IMR-90 (cell line): ENCODE measurements around the gene TRAF3IP3. TPM values are rescaled to one million over a fixed set of nuclear protein-coding genes. Genes with fewer than 3 reads are reported as not detected.

Experiments
- ATAC-seq: fragments of 200-7000 bp; cut with Tn5 transposase; 2 replicates; pipeline ENCODE4 v1.9.1; 2020; ENCODE audit warnings: low read depth, mild to moderate bottlenecking, moderate library complexity
- BruUV-seq: library from RNA; stranded (reverse); fragments of 400-500 nt; replicated peaks from 2 replicates; lab custom pipeline; 2021; lab: Mats Ljungman, UMichigan
- CTCF ChIA-PET: fragments of 300-600 bp; formaldehyde crosslinking; extraction: SDS; loops from one replicate; lab custom pipeline; 2021; ENCODE audit warnings: antibody characterized with exemption; lab: Yijun Ruan, JAX
- POLR2A ChIA-PET: fragments of 300-600 bp; sonication (Branson Sonifier 250); formaldehyde crosslinking; loops from one replicate; lab custom pipeline; 2022; ENCODE audit warnings: antibody characterized with exemption; ENCODE audit not compliant: unreplicated experiment; lab: Charles Lee
- DNase-seq: peaks from one replicate; pipeline ENCODE4 v3.0.0; 2013
- H2AFZ ChIP-seq: replicated peaks from 2 replicates; pipeline ENCODE3; 2013; ENCODE audit warnings: low read length, mild to moderate bottlenecking; ENCODE audit not compliant: poor library complexity
- H2AK5ac ChIP-seq: 2 replicates; pipeline ENCODE4 v1.6.1; 2013; ENCODE audit warnings: low read depth, low read length, inconsistent platforms
- H2AK9ac ChIP-seq: replicated peaks from 2 replicates; pipeline ENCODE3; 2013; ENCODE audit warnings: mild to moderate bottlenecking, low read depth, low read length, moderate library complexity; ENCODE audit not compliant: poor library complexity
- H2BK120ac ChIP-seq: 2 replicates; pipeline ENCODE4 v1.6.1; 2013; ENCODE audit warnings: low read depth, low read length, inconsistent platforms
- H2BK15ac ChIP-seq: 3 replicates; pipeline ENCODE4 v1.6.1; 2013; ENCODE audit warnings: low read depth, low read length, inconsistent platforms
- H2BK20ac ChIP-seq: 2 replicates; pipeline ENCODE4 v1.6.1; 2013; ENCODE audit warnings: low read depth, mild to moderate bottlenecking, inconsistent platforms, low read length, moderate library complexity
- H2BK5ac ChIP-seq: 2 replicates; pipeline ENCODE4 v1.6.1; 2013; ENCODE audit warnings: mild to moderate bottlenecking, low read depth, low read length, inconsistent platforms; ENCODE audit not compliant: poor library complexity, severe bottlenecking
- H3K14ac ChIP-seq: replicated peaks from 2 replicates; pipeline ENCODE4 v1.6.1; 2013; ENCODE audit warnings: low read depth, low read length, inconsistent platforms
- H3K18ac ChIP-seq: 2 replicates; pipeline ENCODE4 v1.6.1; 2013; ENCODE audit warnings: low read depth, low read length, control low read depth
- H3K23ac ChIP-seq: 2 replicates; pipeline ENCODE4 v1.6.1; 2013; ENCODE audit warnings: low read depth, low read length, inconsistent platforms
- H3K27ac ChIP-seq: 2 replicates; pipeline ENCODE4 v1.5.1; 2013; ENCODE audit warnings: mild to moderate bottlenecking, control low read depth, low read length; ENCODE audit not compliant: insufficient read depth
- H3K27me3 ChIP-seq: 2 replicates; pipeline ENCODE4 v1.6.1; 2013; ENCODE audit warnings: low read length; ENCODE audit not compliant: control insufficient read depth, insufficient read depth
- H3K36me3 ChIP-seq: 2 replicates; pipeline ENCODE4 v1.6.1; 2013; ENCODE audit warnings: low read length, mixed read lengths; ENCODE audit not compliant: control insufficient read depth, insufficient read depth
- H3K4ac ChIP-seq: 2 replicates; pipeline ENCODE4 v1.6.1; 2013; ENCODE audit warnings: low read depth, low read length, inconsistent platforms
- H3K4me1 ChIP-seq: 2 replicates; pipeline ENCODE4 v1.6.1; 2013; ENCODE audit warnings: low read length, mixed read lengths; ENCODE audit not compliant: control insufficient read depth, insufficient read depth
- H3K4me2 ChIP-seq: 2 replicates; pipeline ENCODE4 v1.6.1; 2013; ENCODE audit warnings: low read depth, mild to moderate bottlenecking, control low read depth, low read length, moderate library complexity
- H3K4me3 ChIP-seq: 2 replicates; pipeline ENCODE4 v1.5.1; 2013; ENCODE audit warnings: low read depth, mild to moderate bottlenecking, control low read depth, low read length, moderate library complexity; ENCODE audit not compliant: insufficient read depth
- H3K56ac ChIP-seq: 2 replicates; pipeline ENCODE4 v1.6.1; 2013; ENCODE audit warnings: low read length, inconsistent platforms; ENCODE audit not compliant: insufficient read depth; ENCODE audit errors: extremely low read depth
- H3K79me1 ChIP-seq, 2 experiments: 2 replicates each; pipeline ENCODE4 v1.6.1; 2013; ENCODE audit warnings: low read length in 2 of 2, inconsistent platforms in 1 of 2, low read depth in 1 of 2
- H3K9ac ChIP-seq: 2 replicates; pipeline ENCODE4 v1.6.1; 2013; ENCODE audit warnings: low read depth, low read length, control low read depth
- H3K9me1 ChIP-seq: 2 replicates; pipeline ENCODE4 v1.6.1; 2013; ENCODE audit warnings: low read length, inconsistent platforms; ENCODE audit not compliant: insufficient read depth
- H3K9me3 ChIP-seq: 2 replicates; pipeline ENCODE4 v1.6.1; 2013; ENCODE audit warnings: low read length; ENCODE audit not compliant: control insufficient read depth, insufficient read depth
- H4K20me1 ChIP-seq: 2 replicates; pipeline ENCODE4 v1.6.1; 2013; ENCODE audit warnings: low read length, inconsistent platforms; ENCODE audit not compliant: insufficient read depth
- H4K5ac ChIP-seq: 2 replicates; pipeline ENCODE4 v1.6.1; 2013; ENCODE audit warnings: mild to moderate bottlenecking, low read depth, low read length, control low read depth
- H4K8ac ChIP-seq, 2 experiments: 2 replicates each; pipeline ENCODE4 v1.6.1; 2013; ENCODE audit warnings: low read depth in 2 of 2, low read length in 2 of 2, control low read depth in 1 of 2, inconsistent platforms in 1 of 2
- H4K91ac ChIP-seq: 2 replicates; pipeline ENCODE4 v1.6.1; 2013; ENCODE audit warnings: low read depth, low read length, inconsistent platforms; ENCODE audit not compliant: insufficient read depth
- BHLHE40 ChIP-seq: fragments of 150-350 bp; IDR thresholded peaks from 2 replicates; pipeline ENCODE4 v1.6.1; 2016; ENCODE audit warnings: mild to moderate bottlenecking, low read depth, low read length
- CHD1 ChIP-seq: IDR thresholded peaks from 2 replicates; pipeline ENCODE4 v1.6.1; 2012; ENCODE audit warnings: low read depth, low read length, improper control_type of control experiment
- MAFK ChIP-seq: IDR thresholded peaks from 2 replicates; pipeline ENCODE4 v1.6.1; 2012; ENCODE audit warnings: low read depth, low read length, improper control_type of control experiment
- POLR2A ChIP-seq: IDR thresholded peaks from 2 replicates; pipeline ENCODE4 v1.6.1; 2012; ENCODE audit warnings: mild to moderate bottlenecking, low read depth, low read length
- RAD21 ChIP-seq: IDR thresholded peaks from 2 replicates; pipeline ENCODE4 v1.6.1; 2012; ENCODE audit warnings: low read length, improper control_type of control experiment
- SMC3 ChIP-seq: fragments of 150-350 bp; IDR thresholded peaks from 2 replicates; pipeline ENCODE4 v1.6.1; 2016; ENCODE audit warnings: low read depth, mild to moderate bottlenecking, antibody characterized with exemption, low read length, moderate library complexity
- WGBS, 2 experiments: methylation state at CpG; one replicate each; pipeline versions ENCODE4 v1.1.5 to v1.1.7; 2013; ENCODE audit warnings: missing lambda C conversion rate in 2 of 2; ENCODE audit not compliant: insufficient read length in 1 of 2; ENCODE audit errors: extremely low coverage in 2 of 2; 5-methylcytosine and 5-hydroxymethylcytosine counted together
- dilution Hi-C: fragments of 300-500 bp; cut with HindIII; formaldehyde crosslinking; loops from one replicate; pipeline ENCODE4 v1.14.3; 2018; ENCODE audit warnings: low sequenced_read_pairs; ENCODE audit not compliant: unreplicated experiment
- in situ Hi-C: fragments of 300-500 bp; cut with MboI; formaldehyde crosslinking; loops from 3 replicates; pipeline ENCODE4 v1.14.3; 2019; ENCODE audit warnings: low sequenced_read_pairs, inconsistent platforms, mixed read lengths
- intact Hi-C: fragments of 100-400 bp; cut with micrococcal nuclease; formaldehyde crosslinking; loops from 2 replicates; pipeline ENCODE4 v1.10.0; 2022
- polyA plus RNA-seq, 3 experiments: library from polyadenylated mRNA; depleted of rRNA; stranded (reverse); fragments of >200 nt; gene quantifications; 2 replicates each; pipeline ENCODE4 v1.2.3, GENCODE V29; 2012; ENCODE audit warnings: low replicate concordance in 1 of 3
- total RNA-seq: library from RNA; depleted of rRNA; stranded (reverse); fragments of >200 nt; gene quantifications from 2 replicates; pipeline ENCODE4 v1.2.3, GENCODE V29; 2012

Gene TRAF3IP3
- total and polyA plus RNA-seq, 2 of the 4 experiments (the other 2 are of a cell fraction) = 0.12 to 0.18 TPM

- Histone ChIP-seq H4K91ac (no peak overlapping the region), H2AFZ (no peak overlapping the region), H2AK5ac (no peak overlapping the region), H4K5ac (no peak overlapping the region), H3K4me3 (no peak overlapping the region), H3K27ac (no peak overlapping the region), H3K9me3 (no peaks in the 10 kb centered on the region), H3K4me2 (no peak overlapping the region), H2AK9ac (no peak overlapping the region), H3K27me3 (no peaks in the 10 kb centered on the region), H2BK5ac (no peak overlapping the region), H3K18ac (no peak overlapping the region), H3K23ac (no peak overlapping the region), H3K9ac (no peak overlapping the region), H4K20me1 (no peaks in the 10 kb centered on the region), H3K4me1 (no peaks in the 10 kb centered on the region; the same call in 1 of the 2 replicates), H3K36me3 (no peaks in the 10 kb centered on the region), H4K8ac (no peak overlapping the region), H3K79me1 (no peaks in the 10 kb centered on the region), H2BK15ac (no peak overlapping the region), H3K56ac (no peak overlapping the region), H2BK20ac (no peak overlapping the region), H3K9me1 (no peaks in the 10 kb centered on the region), H3K14ac (no peak overlapping the region), H3K4ac (no peak overlapping the region), H2BK120ac (no peak overlapping the region)
- in situ Hi-C loops = no loop called here
- BruUV-seq = no TSS peak
- DNase-seq (no peak), ATAC-seq (no peak)
- intact Hi-C loops = no loop called here
- dilution Hi-C loops = no loop called here
- TF ChIP-seq MAFK (no peak), POLR2A (no peak), SMC3 (no peak), BHLHE40 (no peak), CHD1 (no peak), RAD21 (no peak)
- POLR2A ChIA-PET = no interaction called here
- 100% methylated on average over 1 of the region's 3 CpGs; no CpG with 5 or more reads in 1 of the 2 experiments for WGBS, 2 experiments
- CTCF ChIA-PET = no interaction called here
These were observed 45.0 kb upstream of the TRAF3IP3 start for GRCh38 chr1:209710847-209711246.
